ENCODE measurements around the gene SLIT3.

DNA sequence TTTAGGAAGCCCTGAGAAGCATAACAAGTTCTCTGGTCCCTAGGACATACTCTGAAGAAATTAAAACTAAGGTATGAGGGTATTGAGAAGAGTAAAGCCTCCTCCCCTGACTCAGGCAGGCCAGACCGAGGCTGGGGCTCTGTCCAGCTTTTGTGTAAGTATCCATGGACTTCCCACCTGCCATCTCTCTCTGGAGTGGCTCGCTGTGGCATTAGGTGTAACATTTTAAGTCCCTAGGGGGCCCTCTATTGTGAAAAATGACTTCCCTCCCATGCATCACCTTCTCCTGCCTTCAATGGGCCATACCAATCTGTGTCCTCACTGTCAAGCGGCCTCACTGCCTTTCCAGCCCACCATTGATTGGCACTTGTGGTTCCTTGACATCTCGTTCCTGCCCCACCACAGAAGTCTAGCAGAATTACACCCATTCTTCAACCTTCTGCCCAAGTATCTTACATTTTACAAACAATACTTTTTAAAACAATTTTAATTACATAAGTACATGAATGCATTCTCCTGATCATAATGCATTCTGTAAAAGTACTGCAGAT lies 205.5 kb downstream of the SLIT3 start:
- no peak for TF ChIP-seq EZH2 (IDR thresholded peaks at IDR 0.05; ENCODE audit: low read depth, unreplicated experiment)
- TF ChIP-seq, protein P1, sequence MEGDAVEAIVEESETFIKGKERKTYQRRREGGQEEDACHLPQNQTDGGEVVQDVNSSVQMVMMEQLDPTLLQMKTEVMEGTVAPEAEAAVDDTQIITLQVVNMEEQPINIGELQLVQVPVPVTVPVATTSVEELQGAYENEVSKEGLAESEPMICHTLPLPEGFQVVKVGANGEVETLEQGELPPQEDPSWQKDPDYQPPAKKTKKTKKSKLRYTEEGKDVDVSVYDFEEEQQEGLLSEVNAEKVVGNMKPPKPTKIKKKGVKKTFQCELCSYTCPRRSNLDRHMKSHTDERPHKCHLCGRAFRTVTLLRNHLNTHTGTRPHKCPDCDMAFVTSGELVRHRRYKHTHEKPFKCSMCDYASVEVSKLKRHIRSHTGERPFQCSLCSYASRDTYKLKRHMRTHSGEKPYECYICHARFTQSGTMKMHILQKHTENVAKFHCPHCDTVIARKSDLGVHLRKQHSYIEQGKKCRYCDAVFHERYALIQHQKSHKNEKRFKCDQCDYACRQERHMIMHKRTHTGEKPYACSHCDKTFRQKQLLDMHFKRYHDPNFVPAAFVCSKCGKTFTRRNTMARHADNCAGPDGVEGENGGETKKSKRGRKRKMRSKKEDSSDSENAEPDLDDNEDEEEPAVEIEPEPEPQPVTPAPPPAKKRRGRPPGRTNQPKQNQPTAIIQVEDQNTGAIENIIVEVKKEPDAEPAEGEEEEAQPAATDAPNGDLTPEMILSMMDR (conservative IDR thresholded peaks at IDR 0.05; ENCODE audit: low read depth in 2 of 2) = peak; percentile 13 to 15; a peak in 1 of 4 replicates
- no peak for TF ChIP-seq POLR2AphosphoS5 (IDR thresholded peaks at IDR 0.05; ENCODE audit: low read depth)
- TF ChIP-seq NANOG (IDR thresholded peaks at IDR 0.05; ENCODE audit: borderline replicate concordance) = no peak
- TF ChIP-seq, protein P2, sequence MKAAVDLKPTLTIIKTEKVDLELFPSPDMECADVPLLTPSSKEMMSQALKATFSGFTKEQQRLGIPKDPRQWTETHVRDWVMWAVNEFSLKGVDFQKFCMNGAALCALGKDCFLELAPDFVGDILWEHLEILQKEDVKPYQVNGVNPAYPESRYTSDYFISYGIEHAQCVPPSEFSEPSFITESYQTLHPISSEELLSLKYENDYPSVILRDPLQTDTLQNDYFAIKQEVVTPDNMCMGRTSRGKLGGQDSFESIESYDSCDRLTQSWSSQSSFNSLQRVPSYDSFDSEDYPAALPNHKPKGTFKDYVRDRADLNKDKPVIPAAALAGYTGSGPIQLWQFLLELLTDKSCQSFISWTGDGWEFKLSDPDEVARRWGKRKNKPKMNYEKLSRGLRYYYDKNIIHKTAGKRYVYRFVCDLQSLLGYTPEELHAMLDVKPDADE (IDR thresholded peaks at IDR 0.05) = no peak
- TF ChIP-seq EZH2phosphoT487 (IDR thresholded peaks at IDR 0.05; ENCODE audit: unreplicated experiment) = no peak
- TF ChIP-seq, protein P3, sequence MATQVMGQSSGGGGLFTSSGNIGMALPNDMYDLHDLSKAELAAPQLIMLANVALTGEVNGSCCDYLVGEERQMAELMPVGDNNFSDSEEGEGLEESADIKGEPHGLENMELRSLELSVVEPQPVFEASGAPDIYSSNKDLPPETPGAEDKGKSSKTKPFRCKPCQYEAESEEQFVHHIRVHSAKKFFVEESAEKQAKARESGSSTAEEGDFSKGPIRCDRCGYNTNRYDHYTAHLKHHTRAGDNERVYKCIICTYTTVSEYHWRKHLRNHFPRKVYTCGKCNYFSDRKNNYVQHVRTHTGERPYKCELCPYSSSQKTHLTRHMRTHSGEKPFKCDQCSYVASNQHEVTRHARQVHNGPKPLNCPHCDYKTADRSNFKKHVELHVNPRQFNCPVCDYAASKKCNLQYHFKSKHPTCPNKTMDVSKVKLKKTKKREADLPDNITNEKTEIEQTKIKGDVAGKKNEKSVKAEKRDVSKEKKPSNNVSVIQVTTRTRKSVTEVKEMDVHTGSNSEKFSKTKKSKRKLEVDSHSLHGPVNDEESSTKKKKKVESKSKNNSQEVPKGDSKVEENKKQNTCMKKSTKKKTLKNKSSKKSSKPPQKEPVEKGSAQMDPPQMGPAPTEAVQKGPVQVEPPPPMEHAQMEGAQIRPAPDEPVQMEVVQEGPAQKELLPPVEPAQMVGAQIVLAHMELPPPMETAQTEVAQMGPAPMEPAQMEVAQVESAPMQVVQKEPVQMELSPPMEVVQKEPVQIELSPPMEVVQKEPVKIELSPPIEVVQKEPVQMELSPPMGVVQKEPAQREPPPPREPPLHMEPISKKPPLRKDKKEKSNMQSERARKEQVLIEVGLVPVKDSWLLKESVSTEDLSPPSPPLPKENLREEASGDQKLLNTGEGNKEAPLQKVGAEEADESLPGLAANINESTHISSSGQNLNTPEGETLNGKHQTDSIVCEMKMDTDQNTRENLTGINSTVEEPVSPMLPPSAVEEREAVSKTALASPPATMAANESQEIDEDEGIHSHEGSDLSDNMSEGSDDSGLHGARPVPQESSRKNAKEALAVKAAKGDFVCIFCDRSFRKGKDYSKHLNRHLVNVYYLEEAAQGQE (IDR thresholded peaks at IDR 0.05; ENCODE audit: unreplicated experiment) = no peak
- no peak for TF ChIP-seq CREB1 (CRISPR knock-in tag; IDR thresholded peaks at IDR 0.05; ENCODE audit: low read depth)
- no peak for TF ChIP-seq JUNB (IDR thresholded peaks at IDR 0.05; ENCODE audit: unreplicated experiment)
- TF ChIP-seq STAT1 (IDR thresholded peaks at IDR 0.05; ENCODE audit: unreplicated experiment) = no peak
- TF ChIP-seq ZNF331 (CRISPR knock-in tag; IDR thresholded peaks at IDR 0.05; ENCODE audit: low read depth) = no peak
- TF ChIP-seq, protein P4, sequence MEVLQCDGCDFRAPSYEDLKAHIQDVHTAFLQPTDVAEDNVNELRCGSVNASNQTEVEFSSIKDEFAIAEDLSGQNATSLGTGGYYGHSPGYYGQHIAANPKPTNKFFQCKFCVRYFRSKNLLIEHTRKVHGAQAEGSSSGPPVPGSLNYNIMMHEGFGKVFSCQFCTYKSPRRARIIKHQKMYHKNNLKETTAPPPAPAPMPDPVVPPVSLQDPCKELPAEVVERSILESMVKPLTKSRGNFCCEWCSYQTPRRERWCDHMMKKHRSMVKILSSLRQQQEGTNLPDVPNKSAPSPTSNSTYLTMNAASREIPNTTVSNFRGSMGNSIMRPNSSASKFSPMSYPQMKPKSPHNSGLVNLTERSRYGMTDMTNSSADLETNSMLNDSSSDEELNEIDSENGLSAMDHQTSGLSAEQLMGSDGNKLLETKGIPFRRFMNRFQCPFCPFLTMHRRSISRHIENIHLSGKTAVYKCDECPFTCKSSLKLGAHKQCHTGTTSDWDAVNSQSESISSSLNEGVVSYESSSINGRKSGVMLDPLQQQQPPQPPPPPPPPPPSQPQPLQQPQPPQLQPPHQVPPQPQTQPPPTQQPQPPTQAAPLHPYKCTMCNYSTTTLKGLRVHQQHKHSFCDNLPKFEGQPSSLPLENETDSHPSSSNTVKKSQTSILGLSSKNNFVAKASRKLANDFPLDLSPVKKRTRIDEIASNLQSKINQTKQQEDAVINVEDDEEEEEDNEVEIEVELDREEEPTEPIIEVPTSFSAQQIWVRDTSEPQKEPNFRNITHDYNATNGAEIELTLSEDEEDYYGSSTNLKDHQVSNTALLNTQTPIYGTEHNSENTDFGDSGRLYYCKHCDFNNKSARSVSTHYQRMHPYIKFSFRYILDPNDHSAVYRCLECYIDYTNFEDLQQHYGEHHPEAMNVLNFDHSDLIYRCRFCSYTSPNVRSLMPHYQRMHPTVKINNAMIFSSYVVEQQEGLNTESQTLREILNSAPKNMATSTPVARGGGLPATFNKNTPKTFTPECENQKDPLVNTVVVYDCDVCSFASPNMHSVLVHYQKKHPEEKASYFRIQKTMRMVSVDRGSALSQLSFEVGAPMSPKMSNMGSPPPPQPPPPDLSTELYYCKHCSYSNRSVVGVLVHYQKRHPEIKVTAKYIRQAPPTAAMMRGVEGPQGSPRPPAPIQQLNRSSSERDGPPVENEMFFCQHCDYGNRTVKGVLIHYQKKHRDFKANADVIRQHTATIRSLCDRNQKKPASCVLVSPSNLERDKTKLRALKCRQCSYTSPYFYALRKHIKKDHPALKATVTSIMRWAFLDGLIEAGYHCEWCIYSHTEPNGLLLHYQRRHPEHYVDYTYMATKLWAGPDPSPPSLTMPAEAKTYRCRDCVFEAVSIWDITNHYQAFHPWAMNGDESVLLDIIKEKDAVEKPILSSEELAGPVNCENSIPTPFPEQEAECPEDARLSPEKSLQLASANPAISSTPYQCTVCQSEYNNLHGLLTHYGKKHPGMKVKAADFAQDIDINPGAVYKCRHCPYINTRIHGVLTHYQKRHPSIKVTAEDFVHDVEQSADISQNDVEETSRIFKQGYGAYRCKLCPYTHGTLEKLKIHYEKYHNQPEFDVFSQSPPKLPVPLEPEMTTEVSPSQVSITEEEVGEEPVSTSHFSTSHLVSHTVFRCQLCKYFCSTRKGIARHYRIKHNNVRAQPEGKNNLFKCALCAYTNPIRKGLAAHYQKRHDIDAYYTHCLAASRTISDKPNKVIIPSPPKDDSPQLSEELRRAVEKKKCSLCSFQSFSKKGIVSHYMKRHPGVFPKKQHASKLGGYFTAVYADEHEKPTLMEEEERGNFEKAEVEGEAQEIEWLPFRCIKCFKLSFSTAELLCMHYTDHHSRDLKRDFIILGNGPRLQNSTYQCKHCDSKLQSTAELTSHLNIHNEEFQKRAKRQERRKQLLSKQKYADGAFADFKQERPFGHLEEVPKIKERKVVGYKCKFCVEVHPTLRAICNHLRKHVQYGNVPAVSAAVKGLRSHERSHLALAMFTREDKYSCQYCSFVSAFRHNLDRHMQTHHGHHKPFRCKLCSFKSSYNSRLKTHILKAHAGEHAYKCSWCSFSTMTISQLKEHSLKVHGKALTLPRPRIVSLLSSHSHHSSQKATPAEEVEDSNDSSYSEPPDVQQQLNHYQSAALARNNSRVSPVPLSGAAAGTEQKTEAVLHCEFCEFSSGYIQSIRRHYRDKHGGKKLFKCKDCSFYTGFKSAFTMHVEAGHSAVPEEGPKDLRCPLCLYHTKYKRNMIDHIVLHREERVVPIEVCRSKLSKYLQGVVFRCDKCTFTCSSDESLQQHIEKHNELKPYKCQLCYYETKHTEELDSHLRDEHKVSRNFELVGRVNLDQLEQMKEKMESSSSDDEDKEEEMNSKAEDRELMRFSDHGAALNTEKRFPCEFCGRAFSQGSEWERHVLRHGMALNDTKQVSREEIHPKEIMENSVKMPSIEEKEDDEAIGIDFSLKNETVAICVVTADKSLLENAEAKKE (CRISPR knock-in tag; IDR thresholded peaks at IDR 0.05) = no peak

Measured in GM23338 (cell line).